ENCODE measurements around the gene OR10A5.

DNA sequence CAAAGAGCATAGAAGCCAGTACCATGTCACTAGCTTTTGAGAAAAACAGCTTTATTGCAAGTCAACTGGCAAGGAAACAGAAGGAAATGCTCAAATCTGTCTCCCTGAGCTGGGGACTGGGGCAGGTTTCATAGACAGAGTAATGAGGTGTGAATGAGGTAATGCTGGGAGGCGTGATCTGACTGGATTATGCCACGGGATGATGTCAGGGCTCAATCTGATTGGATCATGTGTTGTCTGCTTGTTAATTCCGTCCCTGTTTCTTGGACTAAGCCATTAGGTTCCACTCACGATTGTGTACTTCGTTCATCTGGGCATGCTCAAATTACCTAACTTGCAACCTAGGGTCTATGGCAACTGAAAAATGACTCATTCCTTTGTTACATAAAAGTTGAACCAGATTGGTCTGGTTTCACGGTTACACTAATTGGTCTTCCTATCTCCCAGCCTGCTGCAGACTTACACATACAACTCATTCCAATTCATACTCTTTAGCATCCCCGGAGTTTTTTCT is 20.2 kb upstream of the OR10A5 start:
- TF ChIP-seq, protein P1, sequence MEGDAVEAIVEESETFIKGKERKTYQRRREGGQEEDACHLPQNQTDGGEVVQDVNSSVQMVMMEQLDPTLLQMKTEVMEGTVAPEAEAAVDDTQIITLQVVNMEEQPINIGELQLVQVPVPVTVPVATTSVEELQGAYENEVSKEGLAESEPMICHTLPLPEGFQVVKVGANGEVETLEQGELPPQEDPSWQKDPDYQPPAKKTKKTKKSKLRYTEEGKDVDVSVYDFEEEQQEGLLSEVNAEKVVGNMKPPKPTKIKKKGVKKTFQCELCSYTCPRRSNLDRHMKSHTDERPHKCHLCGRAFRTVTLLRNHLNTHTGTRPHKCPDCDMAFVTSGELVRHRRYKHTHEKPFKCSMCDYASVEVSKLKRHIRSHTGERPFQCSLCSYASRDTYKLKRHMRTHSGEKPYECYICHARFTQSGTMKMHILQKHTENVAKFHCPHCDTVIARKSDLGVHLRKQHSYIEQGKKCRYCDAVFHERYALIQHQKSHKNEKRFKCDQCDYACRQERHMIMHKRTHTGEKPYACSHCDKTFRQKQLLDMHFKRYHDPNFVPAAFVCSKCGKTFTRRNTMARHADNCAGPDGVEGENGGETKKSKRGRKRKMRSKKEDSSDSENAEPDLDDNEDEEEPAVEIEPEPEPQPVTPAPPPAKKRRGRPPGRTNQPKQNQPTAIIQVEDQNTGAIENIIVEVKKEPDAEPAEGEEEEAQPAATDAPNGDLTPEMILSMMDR (IDR thresholded peaks at IDR 0.05) = no peak
- no peak for TF ChIP-seq POLR2A (IDR thresholded peaks at IDR 0.05)
